HepG2 (cell line): ENCODE measurements around the gene TRIM2. TPM values are rescaled to one million over a fixed set of nuclear protein-coding genes. Genes with fewer than 3 reads are reported as not detected.

Experiments used
- AHDC1 ChIP-seq: sonication (generic); formaldehyde crosslinking; IDR thresholded peaks from 2 replicates; pipeline ENCODE4 v1.5.1; 2020; ENCODE audit warnings: mild to moderate bottlenecking, missing genetic modification reagents, borderline replicate concordance
- ARID5B ChIP-seq: IDR thresholded peaks from 2 replicates; pipeline ENCODE4 v1.4.0; 2020; ENCODE audit warnings: mild to moderate bottlenecking, missing genetic modification reagents
- ISX ChIP-seq: sonication (generic); formaldehyde crosslinking; conservative IDR thresholded peaks from 2 replicates; pipeline ENCODE4 v1.5.0; 2020; ENCODE audit warnings: missing genetic modification reagents
- SETDB1 ChIP-seq: sonication (generic); formaldehyde crosslinking; IDR thresholded peaks from 2 replicates; pipeline ENCODE4 v1.5.1; 2020; ENCODE audit warnings: missing genetic modification reagents, mild to moderate bottlenecking, borderline replicate concordance
- THAP11 ChIP-seq: IDR thresholded peaks from 2 replicates; pipeline ENCODE4 v1.6.1; 2016; ENCODE audit warnings: missing biosample characterization, missing genetic modification reagents
- TOPORS ChIP-seq: sonication (generic); formaldehyde crosslinking; IDR thresholded peaks from 2 replicates; pipeline ENCODE4 v1.8.0; 2023; ENCODE audit warnings: mild to moderate bottlenecking, missing genetic modification reagents
- ZBTB49 ChIP-seq: sonication (generic); formaldehyde crosslinking; IDR thresholded peaks from 2 replicates; pipeline ENCODE4 v1.4.0; 2020; ENCODE audit warnings: missing genetic modification reagents, borderline replicate concordance
- ZNF12 ChIP-seq: sonication (generic); formaldehyde crosslinking; IDR thresholded peaks from 2 replicates; pipeline ENCODE4 v1.5.0; 2020; ENCODE audit warnings: missing genetic modification reagents
- ZNF609 ChIP-seq: sonication (generic); formaldehyde crosslinking; IDR thresholded peaks from 2 replicates; pipeline ENCODE4 v1.4.0; 2020; ENCODE audit warnings: mild to moderate bottlenecking, missing genetic modification reagents, borderline replicate concordance
- ZNF850 ChIP-seq: sonication (generic); formaldehyde crosslinking; conservative IDR thresholded peaks from 2 replicates; pipeline ENCODE4 v1.9.0; 2021; ENCODE audit warnings: mild to moderate bottlenecking, missing genetic modification reagents
- polyA plus RNA-seq, 8 experiments: library from polyadenylated mRNA; depleted of rRNA in 3 of 8; stranded (reverse) in 7 of 8; unstranded in 1 of 8; fragments of >200 nt; fragmentation: Illumina TruSeq in 4 of 8; extraction: Trizol in 4 of 8; gene quantifications; 2 replicates each; pipeline versions ENCODE4 v1.2.1 to v1.2.3, GENCODE V29; 2011 to 2016; ENCODE audit warnings: low read depth in 4 of 8, missing spikeins in 1 of 8, mixed read lengths in 1 of 8; ENCODE audit not compliant: insufficient read depth in 1 of 8
- total RNA-seq, 5 experiments: library from RNA; depleted of rRNA; stranded (reverse); fragments of >200 nt; fragmentation: Illumina TruSeq; extraction: Trizol; gene quantifications; 2 replicates each; pipeline ENCODE4 v1.2.3, GENCODE V29; 2016; ENCODE audit warnings: low read depth in 1 of 5

Gene TRIM2
- total and polyA plus RNA-seq, 2 of the 13 experiments (the other 11 are each of a cell fraction or from before 2014, with no cell fraction given), result 2.1 to 4.2 TPM

GRCh38 chr4:153222707-153223426, 18.6 kb downstream of the TRIM2 start (continued):
- TF ChIP-seq ZNF12 (CRISPR knock-in tag), result 0 out of 2 replicates have a peak, but pooled peaks have one; percentile 12
- TF ChIP-seq AHDC1 (CRISPR knock-in tag), result peak; percentile 45; the same call in 1 of the 2 replicates
- TF ChIP-seq SETDB1, result no peak
- TF ChIP-seq ZNF850 (CRISPR knock-in tag), result no peak
- 0 out of 2 replicates have a peak, but pooled peaks have one; percentile 62 for TF ChIP-seq TOPORS
- peak; percentile 69; the same call in 1 of the 2 replicates for TF ChIP-seq ARID5B
- TF ChIP-seq THAP11, result 0 out of 2 replicates have a peak, but pooled peaks have one; percentile 9
- no peak for TF ChIP-seq ZBTB49
- peak; percentile 43; the same call in 1 of the 2 replicates for TF ChIP-seq ZNF609 (CRISPR knock-in tag)
- TF ChIP-seq ISX (CRISPR knock-in tag), result 0 out of 2 replicates have a peak, but pooled peaks have one; percentile 32
